Type B pancreatic cell (in vitro differentiated cells): ENCODE results near the gene TMEM245. TPM values are rescaled to one million over a fixed set of nuclear protein-coding genes. Genes with fewer than 3 reads are reported as not detected.

Experiments
- DNase-seq: peaks from one replicate; pipeline ENCODE4 v3.0.0; 2021; ENCODE audit warnings: mixed read lengths; ENCODE audit not compliant: unreplicated experiment; ENCODE audit errors: extremely low spot score
- H3K27ac Mint-ChIP-seq: 2 replicates; pipeline ENCODE4 v1.8.0; 2021; ENCODE audit warnings: mild to moderate bottlenecking, mixed read lengths
- H3K27me3 Mint-ChIP-seq: 2 replicates; pipeline ENCODE4 v1.8.0; 2021; ENCODE audit warnings: mixed read lengths
- H3K36me3 Mint-ChIP-seq: 2 replicates; pipeline ENCODE4 v1.8.0; 2021; ENCODE audit warnings: mixed read lengths
- H3K4me1 Mint-ChIP-seq: one replicate; pipeline ENCODE4 v1.8.0; 2021; ENCODE audit warnings: mixed read lengths; ENCODE audit not compliant: unreplicated experiment
- H3K4me3 Mint-ChIP-seq: 2 replicates; pipeline ENCODE4 v1.8.0; 2021; ENCODE audit warnings: mild to moderate bottlenecking, mixed read lengths
- H3K9me3 Mint-ChIP-seq: 2 replicates; pipeline ENCODE4 v1.8.0; 2021; ENCODE audit warnings: mixed read lengths
- total RNA-seq: library from RNA; stranded (reverse); gene quantifications from 2 replicates; pipeline ENCODE4 v1.2.1, GENCODE V29; 2021; ENCODE audit warnings: low replicate concordance
- TF ChIP-seq, protein P1 (sequence below): fragments of 200-600 bp; sonication (generic); conservative IDR thresholded peaks from 2 replicates; pipeline ENCODE4 v1.5.0; 2021; ENCODE audit warnings: antibody characterized with exemption, mild to moderate bottlenecking

Gene TMEM245
- total RNA-seq, 1 donor from 2014 or later: 44.4 TPM

DNA sequence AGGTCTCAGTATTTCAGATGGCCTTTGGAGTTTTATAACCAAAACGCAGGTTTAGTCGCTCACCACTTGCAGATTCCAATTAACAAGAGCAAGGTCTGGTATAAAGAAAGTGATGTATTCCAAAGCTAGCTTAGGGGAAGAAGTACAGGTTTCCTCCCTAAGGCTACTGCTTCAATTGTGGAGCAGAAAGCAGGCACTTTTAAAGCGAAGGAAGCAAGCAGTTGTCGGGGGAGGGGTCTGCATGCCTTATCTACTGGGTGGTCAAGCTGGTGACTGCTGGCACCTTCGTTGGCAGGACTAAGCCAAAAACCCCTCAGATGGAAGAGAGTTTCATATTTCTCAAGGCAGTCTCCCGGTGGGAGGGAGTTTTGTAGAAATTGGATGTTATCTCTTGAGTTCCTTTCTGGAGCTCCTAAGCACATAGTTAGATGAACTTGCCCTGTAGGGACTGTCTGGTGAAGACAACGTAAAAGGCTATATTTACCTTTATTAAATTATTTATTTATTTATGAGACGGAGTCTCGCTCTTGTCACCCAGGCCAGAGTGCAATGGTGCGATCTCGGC is 1.6 kb upstream of the TMEM245 start:
- H3K36me3 Mint-ChIP-seq: peaks cover 11% of the 10 kb centered on the region
- peaks cover 23% of the 10 kb centered on the region for H3K4me1 Mint-ChIP-seq
- TF ChIP-seq, protein P1, sequence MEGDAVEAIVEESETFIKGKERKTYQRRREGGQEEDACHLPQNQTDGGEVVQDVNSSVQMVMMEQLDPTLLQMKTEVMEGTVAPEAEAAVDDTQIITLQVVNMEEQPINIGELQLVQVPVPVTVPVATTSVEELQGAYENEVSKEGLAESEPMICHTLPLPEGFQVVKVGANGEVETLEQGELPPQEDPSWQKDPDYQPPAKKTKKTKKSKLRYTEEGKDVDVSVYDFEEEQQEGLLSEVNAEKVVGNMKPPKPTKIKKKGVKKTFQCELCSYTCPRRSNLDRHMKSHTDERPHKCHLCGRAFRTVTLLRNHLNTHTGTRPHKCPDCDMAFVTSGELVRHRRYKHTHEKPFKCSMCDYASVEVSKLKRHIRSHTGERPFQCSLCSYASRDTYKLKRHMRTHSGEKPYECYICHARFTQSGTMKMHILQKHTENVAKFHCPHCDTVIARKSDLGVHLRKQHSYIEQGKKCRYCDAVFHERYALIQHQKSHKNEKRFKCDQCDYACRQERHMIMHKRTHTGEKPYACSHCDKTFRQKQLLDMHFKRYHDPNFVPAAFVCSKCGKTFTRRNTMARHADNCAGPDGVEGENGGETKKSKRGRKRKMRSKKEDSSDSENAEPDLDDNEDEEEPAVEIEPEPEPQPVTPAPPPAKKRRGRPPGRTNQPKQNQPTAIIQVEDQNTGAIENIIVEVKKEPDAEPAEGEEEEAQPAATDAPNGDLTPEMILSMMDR: no peak
- H3K27ac Mint-ChIP-seq: no peak overlapping the region
- no peak for DNase-seq
- H3K4me3 Mint-ChIP-seq: no peak overlapping the region
- no peaks in the 10 kb centered on the region for H3K9me3 Mint-ChIP-seq
- H3K27me3 Mint-ChIP-seq: no peaks in the 10 kb centered on the region

DNA sequence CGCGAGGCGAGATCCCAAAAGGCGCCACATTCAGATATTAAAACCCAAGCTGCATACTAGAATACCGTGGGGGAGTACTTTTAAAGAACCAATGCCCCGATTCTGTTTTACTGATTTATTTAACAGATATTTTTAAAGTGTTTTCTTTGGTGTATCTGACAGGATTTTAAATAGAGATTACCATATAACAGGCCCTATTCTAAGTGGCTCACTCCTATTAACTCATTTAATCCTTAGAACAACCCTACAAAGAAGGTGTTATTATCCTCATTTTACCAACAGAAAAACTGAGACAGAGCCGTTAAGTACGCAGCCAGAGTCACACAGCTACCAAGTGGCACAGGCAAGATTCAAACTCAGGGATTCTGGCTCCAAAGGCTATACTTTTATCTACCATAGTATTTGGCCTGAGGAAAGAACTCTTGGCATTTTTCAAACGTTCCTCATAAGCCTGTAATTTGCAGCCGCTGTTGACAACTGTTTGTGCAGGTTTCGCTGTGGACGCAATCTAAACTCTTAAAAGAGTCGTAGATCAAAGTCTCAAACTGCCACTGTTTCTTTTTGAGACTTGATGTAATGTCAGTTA is 550 bp upstream of the TMEM245 start:
- Mint-ChIP-seq H3K36me3 (peaks cover 11% of the 10 kb centered on the region), H3K9me3 (no peaks in the 10 kb centered on the region), H3K27ac (peak overlapping the region; percentile 74), H3K4me3 (peak overlapping the region; percentile 97), H3K27me3 (no peaks in the 10 kb centered on the region), H3K4me1 (peaks cover 28% of the 10 kb centered on the region)
- TF ChIP-seq, protein P1: no peak
- DNase-seq: no peak

DNA sequence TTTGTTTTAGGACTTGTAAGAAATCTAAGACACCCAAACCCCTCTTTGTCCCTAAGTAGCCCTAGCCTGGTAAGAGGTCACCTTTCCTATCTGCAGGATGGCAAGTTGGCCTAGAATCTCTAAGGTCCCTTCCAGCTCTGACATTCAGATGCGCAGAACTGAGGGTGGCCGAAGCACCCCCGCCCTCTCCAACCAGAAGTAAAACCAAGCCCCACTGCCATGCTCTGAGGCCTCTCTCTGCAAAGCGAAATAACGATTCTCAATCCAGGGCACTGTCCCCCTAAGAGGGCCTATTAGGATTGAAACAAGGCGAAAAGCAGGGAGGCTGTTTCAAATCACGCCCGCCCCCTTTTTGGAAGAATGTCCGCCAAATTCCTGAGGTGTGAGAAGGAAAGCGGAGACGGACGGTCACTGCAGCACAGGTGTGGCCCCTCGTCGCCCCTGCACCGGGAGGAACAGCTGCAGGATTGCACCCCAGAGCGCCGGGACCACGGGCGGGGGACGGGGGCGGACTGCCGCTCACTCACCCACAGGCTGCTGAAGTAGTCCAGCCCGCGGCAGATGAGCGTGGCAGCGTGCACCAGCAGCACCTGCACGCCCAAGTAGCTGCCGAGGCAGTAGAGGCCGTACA is 824 bp downstream of the TMEM245 start:
- H3K4me1 Mint-ChIP-seq: peaks cover 39% of the 10 kb centered on the region
- TF ChIP-seq, protein P1: no peak
- H3K27ac Mint-ChIP-seq: peak overlapping the region; percentile 90
- H3K36me3 Mint-ChIP-seq: peaks cover 11% of the 10 kb centered on the region
- H3K9me3 Mint-ChIP-seq: no peaks in the 10 kb centered on the region
- H3K4me3 Mint-ChIP-seq: peak overlapping the region; percentile 97
- H3K27me3 Mint-ChIP-seq: no peaks in the 10 kb centered on the region
- DNase-seq: no peak

DNA sequence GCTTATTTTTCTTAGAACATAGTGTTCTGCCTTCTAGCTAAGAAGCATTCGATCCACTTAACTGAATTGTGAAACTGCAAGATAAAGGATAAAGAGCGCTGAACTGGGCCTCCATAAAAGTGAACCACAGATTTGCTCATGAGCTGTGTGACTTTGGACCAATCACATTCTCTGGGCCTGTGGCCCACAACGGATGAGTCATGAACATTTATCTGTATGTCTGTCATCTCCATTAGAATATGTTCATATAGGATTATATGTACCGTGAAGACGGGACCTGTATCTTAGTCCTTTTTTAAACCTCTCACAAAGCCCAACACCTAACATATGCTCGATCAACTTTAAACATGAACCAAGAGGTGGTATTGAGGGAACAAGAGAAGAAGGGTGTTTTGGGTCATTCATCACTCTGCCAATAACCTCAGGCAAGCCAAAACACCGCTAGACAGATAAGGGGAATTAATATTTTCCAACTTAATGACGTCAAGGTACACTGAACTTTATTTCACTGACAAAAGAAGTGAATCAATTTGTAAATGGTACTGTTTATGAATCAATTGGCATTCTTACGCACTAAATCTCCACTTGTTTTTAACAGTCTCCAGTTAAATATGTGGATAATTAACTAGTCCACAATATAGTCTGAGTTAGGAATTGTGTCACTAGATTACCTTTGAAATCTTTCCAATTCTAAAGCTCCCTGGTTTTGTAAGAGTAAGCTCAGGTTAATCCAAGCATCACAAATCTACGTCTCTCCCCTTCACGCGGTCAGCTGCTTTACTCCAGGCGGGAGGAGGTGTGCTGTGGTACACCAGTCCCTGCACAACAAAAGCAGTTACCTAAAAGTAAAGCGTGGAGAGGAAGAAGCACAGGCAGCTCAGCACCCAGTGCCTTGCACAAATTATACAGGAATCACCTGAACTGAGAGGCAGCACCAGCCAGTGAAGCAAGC is 1.6 kb downstream of the TMEM245 start:
- H3K27ac Mint-ChIP-seq: peak overlapping the region; percentile 90
- H3K36me3 Mint-ChIP-seq: peaks cover 11% of the 10 kb centered on the region
- H3K27me3 Mint-ChIP-seq: no peaks in the 10 kb centered on the region
- H3K9me3 Mint-ChIP-seq: no peaks in the 10 kb centered on the region
- TF ChIP-seq, protein P1: no peak
- no peak for DNase-seq
- peak overlapping the region; percentile 97 for H3K4me3 Mint-ChIP-seq
- H3K4me1 Mint-ChIP-seq: peaks cover 47% of the 10 kb centered on the region

DNA sequence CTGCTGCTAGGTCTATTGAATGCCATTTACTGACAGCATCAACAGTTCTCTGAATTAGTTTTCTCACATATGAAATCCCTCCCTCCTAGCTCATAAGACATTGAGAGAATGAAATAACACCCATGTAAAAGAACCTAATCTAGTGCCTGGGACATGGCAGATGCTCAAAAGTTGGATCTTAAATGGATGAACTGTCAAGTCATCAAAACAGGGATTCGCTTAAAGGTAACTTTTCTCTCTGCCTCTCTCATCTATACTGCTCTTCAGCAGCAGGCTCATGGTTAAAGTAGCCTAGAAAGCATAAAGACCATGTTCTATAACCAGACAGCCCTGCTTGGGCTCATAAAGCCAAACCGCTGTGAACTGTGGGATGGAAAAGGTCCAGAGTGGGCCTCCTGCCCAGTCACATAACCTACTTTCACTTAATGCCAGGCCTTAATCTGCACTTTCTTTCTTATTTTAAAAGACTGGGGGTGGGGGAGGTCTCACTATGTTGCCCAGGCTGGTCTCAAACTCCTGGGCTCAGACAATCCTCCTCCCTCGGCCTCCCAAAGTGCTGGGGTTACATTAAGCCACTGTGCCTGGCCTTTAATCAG is 3.7 kb downstream of the TMEM245 start:
- Mint-ChIP-seq H3K4me1 (peaks cover 54% of the 10 kb centered on the region), H3K27me3 (no peaks in the 10 kb centered on the region), H3K27ac (no peak overlapping the region), H3K4me3 (no peak overlapping the region), H3K9me3 (no peaks in the 10 kb centered on the region), H3K36me3 (peaks cover 11% of the 10 kb centered on the region)
- DNase-seq: no peak
- TF ChIP-seq, protein P1: no peak
